ENCODE results near the gene RPTOR.

RPTOR gene

DNA sequence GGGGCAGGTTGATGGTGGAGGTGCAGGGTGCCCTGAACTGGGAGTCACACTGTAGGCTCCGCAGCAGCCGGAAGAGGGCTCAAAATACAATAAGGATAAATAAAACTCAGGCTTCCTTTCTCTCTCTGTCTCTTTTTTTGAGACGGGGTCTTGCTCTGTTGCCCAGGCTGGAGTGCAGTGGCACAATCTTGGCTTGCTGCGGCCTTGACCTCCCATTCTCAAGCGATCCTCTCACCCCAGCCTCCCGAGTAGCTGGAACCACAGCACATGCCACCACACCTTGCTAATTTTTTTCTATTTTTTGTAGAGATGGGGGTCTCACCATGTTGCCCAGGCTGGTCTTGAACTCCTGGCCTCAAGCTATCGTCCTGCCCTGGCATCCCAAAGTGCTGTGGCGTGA is 35.3 kb upstream of the RPTOR start:
- Mint-ChIP-seq H3K4me1 (ENCODE audit: low read depth) (peaks cover 2% of the 10 kb centered on the region), H3K4me3 (no peak overlapping the region), H3K36me3 (ENCODE audit: low read depth) (no peaks in the 10 kb centered on the region), H3K9me3 (no peaks in the 10 kb centered on the region), H3K27ac (no peak overlapping the region), H3K27me3 (peaks cover 15% of the 10 kb centered on the region)
- no peak for DNase-seq

- Mint-ChIP-seq H3K4me3 (no peak overlapping the region), H3K27me3 (peaks cover 11% of the 10 kb centered on the region), H3K27ac (no peak overlapping the region), H3K36me3 (ENCODE audit: low read depth) (no peaks in the 10 kb centered on the region), H3K9me3 (no peaks in the 10 kb centered on the region), H3K4me1 (ENCODE audit: low read depth) (peaks cover 2% of the 10 kb centered on the region)
- no peak for DNase-seq
These were observed 34.5 kb upstream of the RPTOR start for GRCh38 chr17:80510132-80510531.

GRCh38 chr17:80510772-80511171 is 33.9 kb upstream of the RPTOR start:
- no peak overlapping the region for H3K4me3 Mint-ChIP-seq
- H3K27ac Mint-ChIP-seq, result no peak overlapping the region
- H3K27me3 Mint-ChIP-seq, result peaks cover 10% of the 10 kb centered on the region
- DNase-seq, result no peak
- peaks cover 2% of the 10 kb centered on the region for H3K4me1 Mint-ChIP-seq (ENCODE audit: low read depth)
- H3K36me3 Mint-ChIP-seq (ENCODE audit: low read depth), result no peaks in the 10 kb centered on the region
- no peaks in the 10 kb centered on the region for H3K9me3 Mint-ChIP-seq

DNA sequence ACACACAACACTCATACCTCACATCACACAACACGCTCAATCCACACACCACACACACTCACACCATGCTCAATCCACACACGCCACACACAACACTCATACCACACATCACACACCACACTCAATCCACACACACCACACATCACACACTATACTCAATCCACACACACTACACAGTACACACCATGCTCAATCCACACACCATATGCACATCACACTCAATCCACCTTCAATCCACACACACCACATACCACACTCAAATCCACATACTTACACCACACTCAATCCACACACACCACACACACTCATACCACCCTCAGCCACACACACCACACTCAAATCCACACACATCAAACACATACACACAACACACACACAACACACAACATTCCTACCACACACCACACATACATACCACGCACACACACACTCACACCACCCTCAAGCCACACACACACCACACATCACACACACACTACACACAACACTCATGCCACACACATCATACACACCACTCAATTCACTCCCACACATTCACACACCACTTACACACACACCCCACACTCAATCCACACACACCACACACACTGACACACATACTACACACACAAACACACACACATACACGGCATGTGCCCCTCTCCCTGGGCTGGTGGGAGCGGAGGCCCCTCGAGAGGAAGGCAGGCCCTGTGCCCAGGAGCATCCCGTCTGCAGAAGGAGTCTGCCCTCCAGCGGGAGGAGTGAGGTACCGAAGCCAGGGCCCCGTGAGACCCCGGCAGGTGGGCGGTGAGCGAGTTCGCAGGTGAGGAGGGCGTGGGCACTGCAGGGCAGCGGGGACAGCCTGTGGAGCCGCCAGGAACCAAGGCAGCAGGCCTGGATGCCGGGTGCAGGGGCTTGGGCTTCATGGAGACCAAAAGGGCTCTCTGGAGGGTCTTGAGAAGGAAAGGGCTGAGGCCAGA is 33.1 kb upstream of the RPTOR start:
- Mint-ChIP-seq H3K27ac (no peak overlapping the region), H3K9me3 (no peaks in the 10 kb centered on the region), H3K4me3 (no peak overlapping the region), H3K27me3 (peaks cover 10% of the 10 kb centered on the region), H3K36me3 (ENCODE audit: low read depth) (no peaks in the 10 kb centered on the region), H3K4me1 (ENCODE audit: low read depth) (peaks cover 2% of the 10 kb centered on the region)
- DNase-seq, result no peak

- Mint-ChIP-seq H3K27me3 (peaks cover 6% of the 10 kb centered on the region), H3K4me3 (no peak overlapping the region), H3K27ac (no peak overlapping the region), H3K36me3 (ENCODE audit: low read depth) (no peaks in the 10 kb centered on the region), H3K9me3 (no peaks in the 10 kb centered on the region), H3K4me1 (ENCODE audit: low read depth) (peaks cover 2% of the 10 kb centered on the region)
- DNase-seq, result no peak
These were observed 32.4 kb upstream of the RPTOR start for GRCh38 chr17:80512233-80512632.

DNA sequence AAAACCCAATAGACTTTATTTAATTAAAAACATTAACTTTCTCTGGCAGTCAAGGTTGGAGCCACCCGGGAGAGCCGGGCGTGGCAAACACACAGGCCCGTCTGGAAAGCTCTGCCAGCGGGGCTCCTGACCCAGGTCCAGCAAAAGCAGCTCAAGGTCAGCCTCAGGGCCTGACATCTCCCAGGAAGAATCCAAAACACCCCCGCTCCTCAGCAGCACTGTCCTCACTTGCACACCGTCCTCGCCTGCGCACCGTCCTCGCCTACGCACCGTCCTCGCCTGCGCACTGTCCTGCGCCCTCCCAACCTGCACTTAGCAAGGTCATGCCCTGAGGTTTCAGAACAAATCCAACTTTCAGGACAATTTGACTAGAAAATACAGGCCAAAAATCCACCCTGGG is 31.4 kb upstream of the RPTOR start:
- no peak for DNase-seq
- Mint-ChIP-seq H3K27me3 (peaks cover 6% of the 10 kb centered on the region), H3K36me3 (ENCODE audit: low read depth) (no peaks in the 10 kb centered on the region), H3K27ac (no peak overlapping the region), H3K4me3 (no peak overlapping the region), H3K4me1 (ENCODE audit: low read depth) (no peaks in the 10 kb centered on the region), H3K9me3 (no peaks in the 10 kb centered on the region)

DNA sequence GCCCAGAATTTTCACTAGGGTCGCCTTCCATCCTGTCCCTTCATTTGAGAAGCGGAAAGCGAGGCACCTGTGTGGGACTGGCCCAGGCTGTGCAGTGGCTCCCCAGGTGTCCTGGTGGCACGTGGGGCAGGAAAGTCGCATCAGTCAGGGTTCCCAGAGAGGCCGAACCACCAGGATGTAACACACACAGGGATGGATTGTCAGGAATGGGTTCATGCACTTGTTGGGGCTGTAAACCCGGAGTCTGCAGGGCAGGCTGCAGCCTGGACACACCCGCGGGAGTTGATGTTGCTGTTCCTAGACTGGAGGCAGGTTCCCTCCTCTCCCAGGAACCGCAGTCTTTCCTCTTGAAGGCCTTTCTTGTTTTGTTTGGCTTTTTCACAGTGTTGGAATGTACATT is 30.7 kb upstream of the RPTOR start:
- Mint-ChIP-seq H3K4me3 (no peak overlapping the region), H3K27me3 (peaks cover 5% of the 10 kb centered on the region), H3K27ac (no peak overlapping the region), H3K4me1 (ENCODE audit: low read depth) (no peaks in the 10 kb centered on the region), H3K9me3 (no peaks in the 10 kb centered on the region), H3K36me3 (ENCODE audit: low read depth) (no peaks in the 10 kb centered on the region)
- no peak for DNase-seq

DNA sequence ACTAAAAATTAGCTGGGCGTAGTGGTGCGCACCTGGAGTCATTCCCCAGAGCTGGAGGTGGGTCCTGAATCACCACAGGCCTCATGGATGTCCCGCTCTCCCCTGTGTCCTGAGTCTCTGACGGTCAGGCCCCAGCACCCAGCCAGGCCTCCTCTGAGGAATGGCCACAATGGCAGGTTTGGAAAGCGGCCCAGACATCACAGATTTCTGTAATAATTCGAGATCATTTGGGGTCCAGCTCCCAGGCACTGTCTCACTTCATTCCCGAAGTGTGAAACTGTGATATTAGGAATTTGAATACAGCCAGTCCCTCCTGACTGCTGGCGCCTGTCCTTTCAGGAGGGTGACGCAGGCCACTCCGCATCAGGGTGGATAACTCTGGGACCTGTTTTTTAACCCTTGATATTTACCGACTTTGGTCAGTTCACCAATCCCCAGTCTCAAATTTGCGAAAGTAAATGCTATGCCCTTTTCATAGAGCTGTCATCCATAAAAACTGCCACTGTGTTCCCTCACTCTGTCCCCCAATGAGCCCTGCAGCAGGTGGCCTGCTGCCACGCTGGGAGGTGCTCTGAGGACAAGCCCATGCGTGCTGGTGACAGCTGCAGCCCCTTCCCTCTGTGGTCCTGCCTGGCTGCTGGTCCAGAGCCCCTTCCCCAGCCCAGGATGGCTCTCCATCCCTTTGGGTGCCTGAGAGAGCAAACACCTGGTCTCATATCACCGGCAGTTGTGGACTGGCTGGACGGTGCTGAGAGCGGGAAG is 28.3 kb upstream of the RPTOR start:
- Mint-ChIP-seq H3K36me3 (ENCODE audit: low read depth) (no peaks in the 10 kb centered on the region), H3K27ac (no peak overlapping the region), H3K4me1 (ENCODE audit: low read depth) (no peaks in the 10 kb centered on the region), H3K4me3 (no peak overlapping the region), H3K9me3 (no peaks in the 10 kb centered on the region), H3K27me3 (peaks cover 7% of the 10 kb centered on the region)
- no peak for DNase-seq

DNA sequence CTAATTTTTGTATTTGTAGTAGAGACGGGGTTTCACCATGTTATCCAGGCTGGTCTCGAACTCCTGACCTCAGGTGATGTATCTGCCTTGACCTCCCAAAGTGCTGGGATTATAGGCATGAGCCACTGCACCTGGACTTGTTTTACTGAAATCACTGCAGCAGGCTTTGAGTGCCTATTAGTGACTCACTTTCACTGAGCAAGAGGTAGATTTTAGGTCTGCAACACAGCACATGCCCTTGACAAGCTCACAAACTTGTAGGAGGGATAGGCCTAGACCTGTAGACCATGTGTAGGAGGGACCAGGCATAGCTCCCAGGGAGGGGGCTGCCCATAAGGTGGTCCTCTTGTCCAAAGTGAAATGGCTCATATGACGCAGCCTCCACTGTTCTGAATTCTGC is 27.0 kb upstream of the RPTOR start:
- Mint-ChIP-seq H3K9me3 (no peaks in the 10 kb centered on the region), H3K4me1 (ENCODE audit: low read depth) (no peaks in the 10 kb centered on the region), H3K27ac (no peak overlapping the region), H3K27me3 (peaks cover 7% of the 10 kb centered on the region), H3K36me3 (ENCODE audit: low read depth) (no peaks in the 10 kb centered on the region), H3K4me3 (no peak overlapping the region)
- DNase-seq, result no peak

DNA sequence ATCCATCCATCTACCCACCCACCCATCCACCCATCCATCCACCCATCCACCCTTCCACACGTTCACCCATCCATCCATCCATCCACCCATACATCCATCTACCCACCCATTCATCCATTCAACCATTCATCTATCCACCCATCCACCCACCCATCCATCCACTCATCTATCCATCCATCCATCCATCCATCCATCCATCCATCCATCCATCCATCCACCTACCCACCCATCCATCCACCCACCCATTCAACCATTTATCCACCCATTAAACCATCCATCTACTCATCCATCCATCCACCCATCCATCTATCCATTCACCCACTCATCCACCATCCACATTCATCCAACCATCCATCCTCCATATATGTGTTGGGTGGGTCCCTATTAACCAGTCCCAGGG is 26.2 kb upstream of the RPTOR start:
- H3K4me3 Mint-ChIP-seq, result no peak overlapping the region
- H3K36me3 Mint-ChIP-seq (ENCODE audit: low read depth), result no peaks in the 10 kb centered on the region
- no peak overlapping the region for H3K27ac Mint-ChIP-seq
- H3K27me3 Mint-ChIP-seq, result peaks cover 7% of the 10 kb centered on the region
- DNase-seq, result no peak
- H3K9me3 Mint-ChIP-seq, result no peaks in the 10 kb centered on the region
- no peaks in the 10 kb centered on the region for H3K4me1 Mint-ChIP-seq (ENCODE audit: low read depth)

GRCh38 chr17:80519091-80519781 is 25.4 kb upstream of the RPTOR start:
- no peak for DNase-seq
- Mint-ChIP-seq H3K4me1 (ENCODE audit: low read depth) (no peaks in the 10 kb centered on the region), H3K27ac (no peak overlapping the region), H3K27me3 (peaks cover 7% of the 10 kb centered on the region), H3K9me3 (no peaks in the 10 kb centered on the region), H3K4me3 (no peak overlapping the region), H3K36me3 (ENCODE audit: low read depth) (no peaks in the 10 kb centered on the region)

DNA sequence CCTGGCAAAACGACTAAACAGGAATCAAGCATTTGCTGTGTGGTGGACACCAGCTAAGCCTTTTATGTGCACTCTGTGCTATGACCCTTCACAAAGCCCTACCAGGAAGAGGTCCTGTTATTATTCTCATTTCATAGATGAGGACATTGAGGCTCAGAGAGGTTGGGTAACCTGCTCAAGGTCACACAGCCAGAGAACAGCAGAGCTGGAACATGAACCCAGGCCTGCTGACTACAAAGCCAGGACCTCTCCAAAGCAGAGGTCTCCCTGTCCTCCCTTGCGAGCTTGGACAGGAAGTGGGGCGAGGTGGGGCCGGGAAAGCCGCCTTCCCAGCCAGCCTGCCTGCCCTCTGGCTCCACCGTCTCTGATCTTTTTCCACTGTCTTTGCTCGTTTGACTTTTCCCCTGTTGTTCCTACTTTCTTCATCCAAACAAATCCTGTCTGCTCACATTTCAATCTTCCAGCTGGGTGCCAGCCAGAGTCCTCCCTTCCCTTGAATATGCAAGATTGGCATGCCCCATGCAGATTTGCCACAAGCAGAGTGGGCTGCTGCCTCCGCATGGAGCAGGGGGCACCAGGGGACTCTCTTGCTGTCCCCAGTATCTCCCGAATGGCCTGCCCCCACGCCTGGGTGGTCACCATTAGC is 23.7 kb upstream of the RPTOR start:
- H3K36me3 Mint-ChIP-seq (ENCODE audit: low read depth), result no peaks in the 10 kb centered on the region
- H3K4me1 Mint-ChIP-seq (ENCODE audit: low read depth), result no peaks in the 10 kb centered on the region
- H3K9me3 Mint-ChIP-seq, result no peaks in the 10 kb centered on the region
- H3K4me3 Mint-ChIP-seq, result no peak overlapping the region
- no peak for DNase-seq
- peaks cover 13% of the 10 kb centered on the region for H3K27me3 Mint-ChIP-seq
- H3K27ac Mint-ChIP-seq, result no peak overlapping the region

DNA sequence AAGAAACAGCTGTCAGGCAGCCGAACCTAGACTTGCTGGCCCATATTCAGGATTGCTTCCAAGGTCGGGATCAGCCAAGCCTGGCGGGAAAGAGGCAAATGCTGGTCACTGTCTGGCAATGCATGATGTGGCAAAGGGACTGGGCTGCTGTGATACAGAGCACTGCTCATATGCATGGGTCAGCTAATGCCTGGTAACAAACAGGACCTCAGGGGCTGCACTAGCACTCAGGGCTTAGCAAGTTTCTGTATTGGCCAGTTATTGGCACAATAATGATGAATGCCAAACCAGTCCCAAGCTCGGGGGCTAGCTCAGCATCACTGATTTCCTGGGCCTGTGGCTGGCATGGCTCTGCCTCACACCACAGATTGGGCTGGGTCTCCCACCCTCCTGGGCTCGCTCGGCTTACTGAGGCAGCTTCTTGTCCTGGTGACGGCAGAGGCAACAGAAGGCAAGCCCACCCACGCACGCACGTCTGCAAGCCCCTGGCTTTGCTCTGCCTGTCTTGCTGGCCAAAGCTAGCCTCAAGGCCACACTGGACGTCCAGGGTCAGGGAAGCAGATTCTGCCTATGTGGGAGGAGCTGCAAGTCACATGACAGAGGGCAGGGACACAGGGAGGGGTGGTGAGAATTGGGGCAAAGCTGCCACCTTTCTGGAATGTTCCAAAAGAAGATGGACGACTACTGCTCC is 21.4 kb upstream of the RPTOR start:
- H3K4me3 Mint-ChIP-seq, result no peak overlapping the region
- no peaks in the 10 kb centered on the region for H3K4me1 Mint-ChIP-seq (ENCODE audit: low read depth)

More for the DNA sequence above, 21.4 kb upstream of the RPTOR start:
- H3K27ac Mint-ChIP-seq, result no peak overlapping the region
- no peaks in the 10 kb centered on the region for H3K9me3 Mint-ChIP-seq
- no peak for DNase-seq
- H3K27me3 Mint-ChIP-seq, result peaks cover 32% of the 10 kb centered on the region
- H3K36me3 Mint-ChIP-seq (ENCODE audit: low read depth), result no peaks in the 10 kb centered on the region

Measured in activated T-cell treated with anti-CD3 and anti-CD28 coated beads, Interleukin-2, amount 50 U/mL, for 24 hours (primary cell).